ENCODE data around the gene KRTAP10-8.

DNA sequence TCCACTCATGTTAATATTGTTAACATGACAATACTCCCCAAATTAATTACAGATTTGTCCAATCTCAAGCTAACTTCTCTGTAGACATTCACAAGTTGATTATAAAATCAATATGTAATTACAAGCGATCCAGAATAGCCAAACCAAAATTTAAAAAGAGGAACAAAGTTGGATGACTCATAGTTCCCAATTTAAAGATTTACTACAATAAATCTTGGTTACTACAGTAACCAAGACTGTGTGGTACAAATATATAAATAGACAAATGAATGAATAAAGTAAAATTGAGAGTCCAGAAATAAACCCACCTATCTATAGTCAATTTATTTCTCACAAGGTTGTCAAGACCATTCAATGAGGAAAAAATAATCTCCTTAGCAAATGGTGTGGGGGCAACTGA, 45.5 kb upstream of the KRTAP10-8 start:
- TF ChIP-seq POLR2A (IDR thresholded peaks at IDR 0.05): no peak
- TF ChIP-seq, protein P1, sequence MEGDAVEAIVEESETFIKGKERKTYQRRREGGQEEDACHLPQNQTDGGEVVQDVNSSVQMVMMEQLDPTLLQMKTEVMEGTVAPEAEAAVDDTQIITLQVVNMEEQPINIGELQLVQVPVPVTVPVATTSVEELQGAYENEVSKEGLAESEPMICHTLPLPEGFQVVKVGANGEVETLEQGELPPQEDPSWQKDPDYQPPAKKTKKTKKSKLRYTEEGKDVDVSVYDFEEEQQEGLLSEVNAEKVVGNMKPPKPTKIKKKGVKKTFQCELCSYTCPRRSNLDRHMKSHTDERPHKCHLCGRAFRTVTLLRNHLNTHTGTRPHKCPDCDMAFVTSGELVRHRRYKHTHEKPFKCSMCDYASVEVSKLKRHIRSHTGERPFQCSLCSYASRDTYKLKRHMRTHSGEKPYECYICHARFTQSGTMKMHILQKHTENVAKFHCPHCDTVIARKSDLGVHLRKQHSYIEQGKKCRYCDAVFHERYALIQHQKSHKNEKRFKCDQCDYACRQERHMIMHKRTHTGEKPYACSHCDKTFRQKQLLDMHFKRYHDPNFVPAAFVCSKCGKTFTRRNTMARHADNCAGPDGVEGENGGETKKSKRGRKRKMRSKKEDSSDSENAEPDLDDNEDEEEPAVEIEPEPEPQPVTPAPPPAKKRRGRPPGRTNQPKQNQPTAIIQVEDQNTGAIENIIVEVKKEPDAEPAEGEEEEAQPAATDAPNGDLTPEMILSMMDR (IDR thresholded peaks at IDR 0.05 in 4 of 5, conservative IDR thresholded peaks at IDR 0.05 in 1 of 5): no peak

Measured in gastrocnemius medialis (tissue), 4 donors.